Measurements from ENCODE around the gene TPSB2.

TPSB2 gene

GRCh38 chr16:1180549-1181403 lies 49.2 kb downstream of the TPSB2 start:
- DNase-seq, result no peak
